CD4-positive, alpha-beta T cell (primary cell): Measurements from ENCODE around the gene DOCK4. TPM values are rescaled to one million over a fixed set of nuclear protein-coding genes. Genes with fewer than 3 reads are reported as not detected.

Experiments
- ATAC-seq: fragments of 200-7000 bp; cut with Tn5 transposase; one replicate; pipeline ENCODE4 v1.10.0; 2022; ENCODE audit warnings: mild to moderate bottlenecking; ENCODE audit not compliant: poor library complexity
- CTCF ChIA-PET: fragments of 350-600 bp; sonication (Branson Sonifier 250); formaldehyde crosslinking; loops from one replicate; lab custom pipeline; 2021; ENCODE audit warnings: antibody characterized with exemption, inconsistent platforms; lab: Charles Lee
- POLR2A ChIA-PET: fragments of 350-600 bp; sonication (Branson Sonifier 250); formaldehyde crosslinking; loops from one replicate; lab custom pipeline; 2021; ENCODE audit warnings: antibody characterized with exemption, inconsistent platforms; lab: Charles Lee
- DNase-seq, 14 experiments: peaks; one replicate each; pipeline ENCODE4 v3.0.0-alpha.2; 2013 to 2020; ENCODE audit warnings: mixed read lengths in 2 of 14
- H3K27ac ChIP-seq, 2 donors: one replicate each; pipeline versions ENCODE4 v1.5.1 to v1.7.0; 2013; ENCODE audit warnings: low read length in 2 of 2, low read depth in 1 of 2, mild to moderate bottlenecking in 1 of 2
- H3K27me3 ChIP-seq, 2 experiments: 1 replicate in 1 of 2; 2 replicates in 1 of 2; pipeline versions ENCODE4 v1.6.1 to v1.7.0; 2013; ENCODE audit warnings: low read length in 2 of 2, control low read depth in 1 of 2, mild to moderate bottlenecking in 1 of 2, moderate library complexity in 1 of 2; ENCODE audit not compliant: insufficient read depth in 2 of 2, control insufficient read depth in 1 of 2
- H3K36me3 ChIP-seq: one replicate; pipeline ENCODE4 v1.6.1; 2013; ENCODE audit warnings: low read length, control low read depth; ENCODE audit not compliant: insufficient read depth
- H3K4me1 ChIP-seq: one replicate; pipeline ENCODE4 v1.6.1; 2013; ENCODE audit warnings: low read length, control low read depth; ENCODE audit not compliant: insufficient read depth
- H3K4me3 ChIP-seq: one replicate; pipeline ENCODE4 v1.5.1; 2013; ENCODE audit warnings: mild to moderate bottlenecking, low read length, moderate library complexity
- H3K9me3 ChIP-seq, 2 experiments: 1 replicate in 1 of 2; 2 replicates in 1 of 2; pipeline versions ENCODE4 v1.6.1 to v1.7.0; 2013; ENCODE audit warnings: low read length in 2 of 2, mild to moderate bottlenecking in 2 of 2, control low read depth in 1 of 2, moderate library complexity in 1 of 2; ENCODE audit not compliant: control insufficient read depth in 1 of 2, insufficient read depth in 1 of 2
- H3K27ac Mint-ChIP-seq: one replicate; pipeline ENCODE4 v1.8.0; 2020; ENCODE audit warnings: mixed read lengths
- H3K27me3 Mint-ChIP-seq: one replicate; pipeline ENCODE4 v1.8.0; 2021; ENCODE audit warnings: mixed read lengths
- H3K36me3 Mint-ChIP-seq: one replicate; pipeline ENCODE4 v1.8.0; 2021; ENCODE audit warnings: low read depth, mixed read lengths
- H3K4me1 Mint-ChIP-seq: one replicate; pipeline ENCODE4 v1.8.0; 2021; ENCODE audit warnings: low read depth, mixed read lengths
- H3K4me3 Mint-ChIP-seq: one replicate; pipeline ENCODE4 v1.8.0; 2020; ENCODE audit warnings: mild to moderate bottlenecking, mixed read lengths
- H3K9me3 Mint-ChIP-seq: one replicate; pipeline ENCODE4 v1.8.0; 2020; ENCODE audit warnings: mixed read lengths
- intact Hi-C, 2 experiments: fragments of 100-400 bp; cut with DNase I in 1 of 2; cut with micrococcal nuclease in 1 of 2; formaldehyde crosslinking; loops; one replicate each; pipeline versions ENCODE4 v1.15.1 to v1.9.0; 2023 to 2025; cut with DNase I, micrococcal nuclease
- total RNA-seq, 174 experiments: library from RNA in 2 of 174; stranded (reverse) in 2 of 174; gene quantifications; one replicate each; pipeline ENCODE4 v1.2.3 and lab custom pipeline; 2021 to 2026
- TF ChIP-seq, protein P1 (sequence below): fragments of 200-600 bp; IDR thresholded peaks from one replicate; pipeline ENCODE4 v1.8.0; 2022; ENCODE audit warnings: antibody characterized with exemption, mild to moderate bottlenecking

DOCK4 gene
- total RNA-seq, 2 experiments from 2014 or later, result 0.31 to 0.38 TPM

DNA sequence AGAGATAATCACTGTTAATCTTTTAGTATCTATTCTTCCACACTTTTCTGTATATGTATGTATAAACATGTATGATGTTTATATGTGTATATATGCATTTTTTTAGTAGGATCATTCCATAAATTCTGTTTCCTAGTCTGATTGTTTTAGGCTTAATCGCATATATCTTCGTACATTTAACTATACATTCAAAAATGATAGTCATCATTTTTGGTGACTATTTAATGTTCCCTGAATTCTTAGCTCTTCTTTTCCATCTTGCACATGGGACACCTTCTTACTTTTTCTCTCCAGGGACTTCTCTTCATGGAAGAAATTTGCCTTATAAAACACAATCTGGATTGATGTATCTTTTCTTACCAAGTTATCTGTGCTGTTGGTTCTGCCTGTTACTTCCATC, 42.4 kb upstream of the DOCK4 start:
- H3K4me3 Mint-ChIP-seq, result no peak overlapping the region
- DNase-seq (no peak), ATAC-seq (no peak)
- Histone ChIP-seq H3K27me3 (no peaks in the 10 kb centered on the region), H3K4me1 (no peaks in the 10 kb centered on the region), H3K27ac (no peak overlapping the region), H3K9me3 (peaks cover 0 to 4% of the 10 kb centered on the region in 2 experiments), H3K4me3 (no peak overlapping the region), H3K36me3 (no peaks in the 10 kb centered on the region)
- H3K36me3 Mint-ChIP-seq, result peaks cover 8% of the 10 kb centered on the region
- no peak overlapping the region for H3K27ac Mint-ChIP-seq
- H3K4me1 Mint-ChIP-seq, result peaks cover 36% of the 10 kb centered on the region
- ChIA-PET POLR2A (interaction anchor here (0.6 kb wide), 1 partner anchor 13 kb away, joined by 3 read pairs; no protein-coding TSS in a partner anchor), CTCF (no interaction called here)
- no peaks in the 10 kb centered on the region for H3K27me3 Mint-ChIP-seq
- TF ChIP-seq, protein P1, sequence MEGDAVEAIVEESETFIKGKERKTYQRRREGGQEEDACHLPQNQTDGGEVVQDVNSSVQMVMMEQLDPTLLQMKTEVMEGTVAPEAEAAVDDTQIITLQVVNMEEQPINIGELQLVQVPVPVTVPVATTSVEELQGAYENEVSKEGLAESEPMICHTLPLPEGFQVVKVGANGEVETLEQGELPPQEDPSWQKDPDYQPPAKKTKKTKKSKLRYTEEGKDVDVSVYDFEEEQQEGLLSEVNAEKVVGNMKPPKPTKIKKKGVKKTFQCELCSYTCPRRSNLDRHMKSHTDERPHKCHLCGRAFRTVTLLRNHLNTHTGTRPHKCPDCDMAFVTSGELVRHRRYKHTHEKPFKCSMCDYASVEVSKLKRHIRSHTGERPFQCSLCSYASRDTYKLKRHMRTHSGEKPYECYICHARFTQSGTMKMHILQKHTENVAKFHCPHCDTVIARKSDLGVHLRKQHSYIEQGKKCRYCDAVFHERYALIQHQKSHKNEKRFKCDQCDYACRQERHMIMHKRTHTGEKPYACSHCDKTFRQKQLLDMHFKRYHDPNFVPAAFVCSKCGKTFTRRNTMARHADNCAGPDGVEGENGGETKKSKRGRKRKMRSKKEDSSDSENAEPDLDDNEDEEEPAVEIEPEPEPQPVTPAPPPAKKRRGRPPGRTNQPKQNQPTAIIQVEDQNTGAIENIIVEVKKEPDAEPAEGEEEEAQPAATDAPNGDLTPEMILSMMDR, result no peak
- no peaks in the 10 kb centered on the region for H3K9me3 Mint-ChIP-seq
- intact Hi-C loops, result no loop called here

GRCh38 chr7:112238852-112239610, 32.8 kb upstream of the DOCK4 start:
- intact Hi-C loops, result no loop called here
- H3K27me3 ChIP-seq, result no peaks in the 10 kb centered on the region
- CTCF ChIA-PET, result no interaction called here
- H3K27ac Mint-ChIP-seq, result no peak overlapping the region
- H3K4me1 ChIP-seq, result no peaks in the 10 kb centered on the region
- no peaks in the 10 kb centered on the region for H3K4me1 Mint-ChIP-seq
- DNase-seq (no peak), ATAC-seq (no peak)
- H3K36me3 ChIP-seq, result no peaks in the 10 kb centered on the region
- H3K4me3 Mint-ChIP-seq, result no peak overlapping the region
- TF ChIP-seq, protein P1, result no peak
- POLR2A ChIA-PET, result no interaction called here
- no peak overlapping the region for H3K27ac ChIP-seq
- H3K4me3 ChIP-seq, result no peak overlapping the region
- H3K9me3 Mint-ChIP-seq, result peaks cover 14% of the 10 kb centered on the region
- H3K27me3 Mint-ChIP-seq, result no peaks in the 10 kb centered on the region
- peaks cover 0 to 4% of the 10 kb centered on the region in 2 experiments for H3K9me3 ChIP-seq
- H3K36me3 Mint-ChIP-seq, result peaks cover 37% of the 10 kb centered on the region

GRCh38 chr7:112238330-112238729, 32.1 kb upstream of the DOCK4 start:
- ChIA-PET CTCF (no interaction called here), POLR2A (no interaction called here)
- Mint-ChIP-seq H3K36me3 (peaks cover 38% of the 10 kb centered on the region), H3K4me3 (no peak overlapping the region), H3K27me3 (no peaks in the 10 kb centered on the region), H3K27ac (no peak overlapping the region), H3K4me1 (peaks cover 1% of the 10 kb centered on the region), H3K9me3 (peaks cover 14% of the 10 kb centered on the region)
- Histone ChIP-seq H3K36me3 (no peaks in the 10 kb centered on the region), H3K27me3 (no peaks in the 10 kb centered on the region), H3K4me3 (no peak overlapping the region), H3K9me3 (peaks cover 0 to 5% of the 10 kb centered on the region in 2 experiments), H3K4me1 (no peaks in the 10 kb centered on the region), H3K27ac (no peak overlapping the region)
- TF ChIP-seq, protein P1, result no peak
- DNase-seq (no peak), ATAC-seq (no peak)
- intact Hi-C loops, result no loop called here
